Ishikawa (cell line): ENCODE measurements around the gene RPS6KB1.

Source experiments
- CEBPB ChIP-seq: IDR thresholded peaks from 2 replicates; pipeline ENCODE4 v1.6.1; 2012
- CREB1 ChIP-seq: IDR thresholded peaks from 2 replicates; pipeline ENCODE4 v1.6.1; 2012; ENCODE audit warnings: low read depth
- EGR1 ChIP-seq: IDR thresholded peaks from 2 replicates; pipeline ENCODE4 v1.6.1; 2012
- EP300 ChIP-seq: IDR thresholded peaks from 2 replicates; pipeline ENCODE4 v1.6.1; 2012; ENCODE audit warnings: borderline replicate concordance
- FOXM1 ChIP-seq: IDR thresholded peaks from 2 replicates; pipeline ENCODE4 v1.6.1; 2012; ENCODE audit warnings: low read depth, borderline replicate concordance
- NFIC ChIP-seq: IDR thresholded peaks from 2 replicates; pipeline ENCODE4 v1.6.1; 2012
- RAD21 ChIP-seq: IDR thresholded peaks from 2 replicates; pipeline ENCODE4 v1.6.1; 2012; ENCODE audit warnings: low read depth
- TAF1 ChIP-seq: IDR thresholded peaks from 2 replicates; pipeline ENCODE4 v1.6.1; 2012; ENCODE audit warnings: low read depth, mild to moderate bottlenecking
- TCF12 ChIP-seq: IDR thresholded peaks from 2 replicates; pipeline ENCODE4 v1.6.1; 2012; ENCODE audit warnings: low read depth
- TEAD4 ChIP-seq: IDR thresholded peaks from 2 replicates; pipeline ENCODE4 v1.6.1; 2012
- YY1 ChIP-seq: IDR thresholded peaks from 2 replicates; pipeline ENCODE4 v1.6.1; 2012; ENCODE audit warnings: low read depth
- ZBTB7A ChIP-seq: IDR thresholded peaks from 2 replicates; pipeline ENCODE4 v1.6.1; 2012; ENCODE audit warnings: low read depth
- TF ChIP-seq, protein P1 (sequence below): IDR thresholded peaks from 2 replicates; pipeline ENCODE4 v1.6.1; 2012
- TF ChIP-seq, protein P2 (sequence below): IDR thresholded peaks from 2 replicates; pipeline ENCODE4 v1.6.1; 2012
- TF ChIP-seq, protein P3 (sequence below): IDR thresholded peaks from 2 replicates; pipeline ENCODE4 v1.6.1; 2012; ENCODE audit warnings: low read depth, mild to moderate bottlenecking

The RPS6KB1 gene

GRCh38 chr17:59878624-59879023, 14.3 kb upstream of the RPS6KB1 start:
- TF ChIP-seq NFIC (no peak), TAF1 (no peak), CREB1 (no peak), FOXM1 (no peak), EGR1 (no peak), CEBPB (no peak)

GRCh38 chr17:59884861-59885260, 8.1 kb upstream of the RPS6KB1 start:
- TF ChIP-seq CREB1 (no peak), FOXM1 (no peak), EP300 (no peak), YY1 (no peak), EGR1 (no peak), ZBTB7A (no peak), RAD21 (no peak)
- TF ChIP-seq, protein P1, sequence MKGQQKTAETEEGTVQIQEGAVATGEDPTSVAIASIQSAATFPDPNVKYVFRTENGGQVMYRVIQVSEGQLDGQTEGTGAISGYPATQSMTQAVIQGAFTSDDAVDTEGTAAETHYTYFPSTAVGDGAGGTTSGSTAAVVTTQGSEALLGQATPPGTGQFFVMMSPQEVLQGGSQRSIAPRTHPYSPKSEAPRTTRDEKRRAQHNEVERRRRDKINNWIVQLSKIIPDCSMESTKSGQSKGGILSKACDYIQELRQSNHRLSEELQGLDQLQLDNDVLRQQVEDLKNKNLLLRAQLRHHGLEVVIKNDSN, result no peak

DNA sequence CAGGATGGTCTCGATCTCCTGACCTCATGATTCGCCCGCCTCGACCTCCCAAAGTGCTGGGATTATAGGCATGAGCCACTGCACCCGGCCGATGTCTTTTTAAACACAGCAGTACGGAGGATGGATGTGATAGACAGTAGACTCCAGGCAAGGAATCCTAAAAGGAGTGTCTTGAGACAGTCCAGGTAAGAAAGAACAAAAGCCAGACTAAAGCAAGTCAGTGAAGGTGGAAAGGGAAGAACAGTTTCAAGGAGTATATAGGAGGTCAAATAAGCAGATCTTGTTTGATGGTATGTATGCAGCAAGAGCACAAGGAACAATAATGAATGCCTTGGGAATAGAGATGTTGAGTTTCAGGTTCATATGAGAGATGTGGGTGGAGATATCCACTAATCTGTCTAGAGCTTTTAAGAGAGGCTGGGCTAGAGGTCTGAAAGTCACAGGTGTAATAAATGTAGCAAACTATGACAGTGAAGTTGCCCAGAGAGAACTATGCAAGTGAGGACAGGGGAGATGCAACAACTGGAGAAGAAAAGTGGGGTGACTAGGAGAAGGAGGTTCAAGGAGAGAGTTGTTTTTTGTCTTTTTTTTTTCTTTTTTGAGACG, 4.7 kb upstream of the RPS6KB1 start:
- TF ChIP-seq ZBTB7A (no peak), EGR1 (no peak), YY1 (no peak), CEBPB (no peak), EP300 (no peak), NFIC (no peak), TEAD4 (no peak), TAF1 (no peak), RAD21 (no peak), TCF12 (no peak), CREB1 (no peak), FOXM1 (no peak)
- TF ChIP-seq, protein P2, sequence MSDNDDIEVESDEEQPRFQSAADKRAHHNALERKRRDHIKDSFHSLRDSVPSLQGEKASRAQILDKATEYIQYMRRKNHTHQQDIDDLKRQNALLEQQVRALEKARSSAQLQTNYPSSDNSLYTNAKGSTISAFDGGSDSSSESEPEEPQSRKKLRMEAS, result no peak
- TF ChIP-seq, protein P1, result no peak
- TF ChIP-seq, protein P3, sequence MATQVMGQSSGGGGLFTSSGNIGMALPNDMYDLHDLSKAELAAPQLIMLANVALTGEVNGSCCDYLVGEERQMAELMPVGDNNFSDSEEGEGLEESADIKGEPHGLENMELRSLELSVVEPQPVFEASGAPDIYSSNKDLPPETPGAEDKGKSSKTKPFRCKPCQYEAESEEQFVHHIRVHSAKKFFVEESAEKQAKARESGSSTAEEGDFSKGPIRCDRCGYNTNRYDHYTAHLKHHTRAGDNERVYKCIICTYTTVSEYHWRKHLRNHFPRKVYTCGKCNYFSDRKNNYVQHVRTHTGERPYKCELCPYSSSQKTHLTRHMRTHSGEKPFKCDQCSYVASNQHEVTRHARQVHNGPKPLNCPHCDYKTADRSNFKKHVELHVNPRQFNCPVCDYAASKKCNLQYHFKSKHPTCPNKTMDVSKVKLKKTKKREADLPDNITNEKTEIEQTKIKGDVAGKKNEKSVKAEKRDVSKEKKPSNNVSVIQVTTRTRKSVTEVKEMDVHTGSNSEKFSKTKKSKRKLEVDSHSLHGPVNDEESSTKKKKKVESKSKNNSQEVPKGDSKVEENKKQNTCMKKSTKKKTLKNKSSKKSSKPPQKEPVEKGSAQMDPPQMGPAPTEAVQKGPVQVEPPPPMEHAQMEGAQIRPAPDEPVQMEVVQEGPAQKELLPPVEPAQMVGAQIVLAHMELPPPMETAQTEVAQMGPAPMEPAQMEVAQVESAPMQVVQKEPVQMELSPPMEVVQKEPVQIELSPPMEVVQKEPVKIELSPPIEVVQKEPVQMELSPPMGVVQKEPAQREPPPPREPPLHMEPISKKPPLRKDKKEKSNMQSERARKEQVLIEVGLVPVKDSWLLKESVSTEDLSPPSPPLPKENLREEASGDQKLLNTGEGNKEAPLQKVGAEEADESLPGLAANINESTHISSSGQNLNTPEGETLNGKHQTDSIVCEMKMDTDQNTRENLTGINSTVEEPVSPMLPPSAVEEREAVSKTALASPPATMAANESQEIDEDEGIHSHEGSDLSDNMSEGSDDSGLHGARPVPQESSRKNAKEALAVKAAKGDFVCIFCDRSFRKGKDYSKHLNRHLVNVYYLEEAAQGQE, result no peak

GRCh38 chr17:59890720-59891119, 2.2 kb upstream of the RPS6KB1 start:
- no peak for TF ChIP-seq TEAD4

DNA sequence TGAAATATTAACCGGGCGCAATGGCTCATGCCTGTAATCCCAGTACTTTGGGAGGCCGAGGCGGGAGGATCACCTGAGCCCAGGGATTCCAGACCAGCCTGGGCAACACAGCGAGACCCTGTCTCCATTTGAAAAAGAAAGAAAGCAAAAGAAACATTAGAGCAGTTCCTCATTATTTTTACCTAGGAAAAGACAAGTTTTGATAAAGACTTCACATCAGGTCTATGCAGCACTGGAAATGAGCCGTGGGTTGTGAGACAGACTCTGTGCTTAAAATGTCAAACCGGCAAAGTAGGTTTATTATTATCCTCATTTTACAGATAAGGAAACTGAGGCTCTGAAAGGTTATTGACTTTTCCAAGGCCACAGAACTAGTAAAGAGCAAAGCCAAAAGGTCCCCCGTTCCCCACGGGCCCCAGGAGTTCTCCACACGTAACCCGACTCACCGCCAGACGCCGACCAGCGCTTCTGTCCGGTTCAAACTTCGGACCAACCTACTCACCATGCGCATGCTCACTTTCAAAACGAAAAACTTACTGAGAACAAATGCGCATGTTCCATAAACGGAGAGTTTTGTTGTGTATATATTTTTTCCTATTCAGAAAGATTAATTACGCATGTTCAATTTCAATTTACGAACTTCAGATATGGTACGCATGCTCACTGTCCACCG, 534 bp upstream of the RPS6KB1 start:
- TF ChIP-seq, protein P3, result no peak
- TF ChIP-seq ZBTB7A, result no peak
- TF ChIP-seq TEAD4, result no peak
- TF ChIP-seq TCF12, result no peak
- no peak for TF ChIP-seq EP300
- no peak for TF ChIP-seq RAD21

- TF ChIP-seq ZBTB7A (no peak), CREB1 (no peak)
- TF ChIP-seq, protein P3, result no peak
Observed at GRCh38 chr17:59893676-59894100, 767 bp downstream of the RPS6KB1 start.
